Vagina (tissue), 2 donors: ENCODE data around the gene MBNL2. TPM values are rescaled to one million over a fixed set of nuclear protein-coding genes. Genes with fewer than 3 reads are reported as not detected.
A peak's percentile ranks its signal among the peaks of the same experiment; 100 is the strongest.

Experiments
- DNase-seq, 2 donors: peaks; one replicate each; pipeline ENCODE4 v3.0.0-alpha.2; 2017; ENCODE audit errors: extremely low spot score in 2 of 2
- H3K27ac ChIP-seq: fragments of 200-600 bp; sonication (generic); one replicate; pipeline ENCODE4 v1.5.1; 2019
- H3K27me3 ChIP-seq: fragments of 200-600 bp; sonication (generic); one replicate; pipeline ENCODE4 v1.5.1; 2019
- H3K36me3 ChIP-seq, 2 donors: fragments of 200-600 bp; sonication (generic); one replicate each; pipeline ENCODE4 v1.5.1; 2017 to 2019
- H3K4me1 ChIP-seq: fragments of 200-600 bp; sonication (generic); one replicate; pipeline ENCODE4 v1.5.1; 2019
- H3K4me3 ChIP-seq, 2 donors: fragments of 200-600 bp; sonication (generic); 1 replicate in 1 of 2; 2 replicates in 1 of 2; pipeline ENCODE4 v1.5.1; 2016 to 2019
- H3K9me3 ChIP-seq: fragments of 200-600 bp; sonication (generic); one replicate; pipeline ENCODE4 v1.5.1; 2019
- POLR2A ChIP-seq, 2 donors: fragments of 450-650 bp; IDR thresholded peaks; one replicate each; pipeline ENCODE4 v1.6.1; 2017; ENCODE audit warnings: antibody characterized with exemption in 2 of 2, mild to moderate bottlenecking in 2 of 2, moderate library complexity in 2 of 2
- POLR2AphosphoS5 ChIP-seq, 2 donors: sonication (generic); formaldehyde crosslinking; IDR thresholded peaks; one replicate each; pipeline ENCODE4 v1.9.0; 2017; ENCODE audit warnings: antibody characterized with exemption in 2 of 2, mild to moderate bottlenecking in 2 of 2, low read depth in 1 of 2; ENCODE audit not compliant: insufficient read depth in 1 of 2
- intact Hi-C: fragments of 100-400 bp; cut with DNase I; formaldehyde crosslinking; loops from one replicate; pipeline ENCODE4 v1.15.1; 2023
- total RNA-seq: library from RNA; depleted of rRNA; stranded (reverse); fragments of >200 nt; gene quantifications from one replicate; pipeline ENCODE4 v1.2.3, GENCODE V29; 2016
- TF ChIP-seq, protein P1 (sequence below), 3 experiments: fragments of 450-650 bp in 2 of 3; fragments of 200-600 bp in 1 of 3; sonication (generic) in 1 of 3; IDR thresholded peaks; one replicate each; pipeline ENCODE4 v1.5.1; 2017 to 2019; ENCODE audit warnings: antibody characterized with exemption in 3 of 3, mild to moderate bottlenecking in 2 of 3, moderate library complexity in 2 of 3

The MBNL2 gene
- total RNA-seq, 1 donor from 2014 or later = 63.1 TPM

DNA sequence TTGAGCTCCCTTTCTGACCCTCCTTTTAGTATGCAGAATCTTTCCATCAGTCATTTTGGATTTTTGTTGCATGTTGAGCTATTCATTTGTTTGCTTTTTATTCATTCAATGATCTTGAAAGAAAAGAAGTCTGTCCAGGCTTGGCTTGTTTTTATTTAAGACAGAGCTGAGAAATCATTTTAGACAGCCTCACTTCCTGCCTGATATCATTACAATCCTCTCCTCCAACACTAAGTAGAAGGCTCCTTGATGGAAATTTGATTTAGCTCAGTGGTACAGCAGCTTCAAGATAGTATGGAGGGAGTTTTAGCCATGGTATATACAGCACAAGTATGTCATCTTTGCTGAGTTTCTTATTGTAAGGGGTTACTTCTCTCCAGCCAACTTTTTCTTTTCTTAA, 28.4 kb downstream of the MBNL2 start:
- peak overlapping the region; percentile 31 for H3K27ac ChIP-seq
- H3K36me3 ChIP-seq = no peaks in the 10 kb centered on the region
- no peak for DNase-seq
- no peaks in the 10 kb centered on the region for H3K9me3 ChIP-seq
- no peaks in the 10 kb centered on the region for H3K27me3 ChIP-seq
- no peak overlapping the region for H3K4me3 ChIP-seq
- TF ChIP-seq POLR2AphosphoS5 (IDR thresholded peaks at IDR 0.05; ENCODE audit: insufficient read depth in 1 of 2, low read depth in 1 of 2) (no peak), POLR2A (IDR thresholded peaks at IDR 0.05) (no peak)
- TF ChIP-seq, protein P1, sequence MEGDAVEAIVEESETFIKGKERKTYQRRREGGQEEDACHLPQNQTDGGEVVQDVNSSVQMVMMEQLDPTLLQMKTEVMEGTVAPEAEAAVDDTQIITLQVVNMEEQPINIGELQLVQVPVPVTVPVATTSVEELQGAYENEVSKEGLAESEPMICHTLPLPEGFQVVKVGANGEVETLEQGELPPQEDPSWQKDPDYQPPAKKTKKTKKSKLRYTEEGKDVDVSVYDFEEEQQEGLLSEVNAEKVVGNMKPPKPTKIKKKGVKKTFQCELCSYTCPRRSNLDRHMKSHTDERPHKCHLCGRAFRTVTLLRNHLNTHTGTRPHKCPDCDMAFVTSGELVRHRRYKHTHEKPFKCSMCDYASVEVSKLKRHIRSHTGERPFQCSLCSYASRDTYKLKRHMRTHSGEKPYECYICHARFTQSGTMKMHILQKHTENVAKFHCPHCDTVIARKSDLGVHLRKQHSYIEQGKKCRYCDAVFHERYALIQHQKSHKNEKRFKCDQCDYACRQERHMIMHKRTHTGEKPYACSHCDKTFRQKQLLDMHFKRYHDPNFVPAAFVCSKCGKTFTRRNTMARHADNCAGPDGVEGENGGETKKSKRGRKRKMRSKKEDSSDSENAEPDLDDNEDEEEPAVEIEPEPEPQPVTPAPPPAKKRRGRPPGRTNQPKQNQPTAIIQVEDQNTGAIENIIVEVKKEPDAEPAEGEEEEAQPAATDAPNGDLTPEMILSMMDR (IDR thresholded peaks at IDR 0.05) = no peak
- intact Hi-C loops = no loop called here
- H3K4me1 ChIP-seq = peaks cover 70% of the 10 kb centered on the region

DNA sequence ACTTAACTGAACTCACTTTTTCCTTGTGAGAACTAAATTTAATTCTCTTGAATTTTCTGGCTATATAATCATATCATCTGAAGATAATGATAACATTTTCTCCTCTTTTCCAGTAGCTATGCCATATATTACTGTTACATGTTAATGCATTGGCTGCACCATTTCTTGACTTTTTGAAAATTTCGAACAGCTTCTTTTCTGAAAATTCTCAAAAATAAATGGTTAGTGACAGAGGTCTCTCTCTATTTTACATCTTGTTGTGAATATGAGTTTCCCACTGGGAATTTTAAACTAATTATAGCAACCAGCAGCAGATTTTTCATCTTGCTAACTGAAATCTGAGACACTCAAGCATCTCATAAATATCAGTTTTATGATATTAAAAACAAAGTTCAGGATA, 30.6 kb downstream of the MBNL2 start:
- DNase-seq = no peak
- H3K4me1 ChIP-seq = peaks cover 76% of the 10 kb centered on the region
- intact Hi-C loops = no loop called here
- no peak for TF ChIP-seq POLR2AphosphoS5 (IDR thresholded peaks at IDR 0.05; ENCODE audit: insufficient read depth in 1 of 2, low read depth in 1 of 2)
- TF ChIP-seq, protein P1 (IDR thresholded peaks at IDR 0.05) = no peak
- no peak for TF ChIP-seq POLR2A (IDR thresholded peaks at IDR 0.05)
- no peaks in the 10 kb centered on the region for H3K9me3 ChIP-seq
- H3K27me3 ChIP-seq = no peaks in the 10 kb centered on the region
- H3K36me3 ChIP-seq = no peaks in the 10 kb centered on the region
- H3K4me3 ChIP-seq = no peak overlapping the region
- H3K27ac ChIP-seq = peak overlapping the region; percentile 30

DNA sequence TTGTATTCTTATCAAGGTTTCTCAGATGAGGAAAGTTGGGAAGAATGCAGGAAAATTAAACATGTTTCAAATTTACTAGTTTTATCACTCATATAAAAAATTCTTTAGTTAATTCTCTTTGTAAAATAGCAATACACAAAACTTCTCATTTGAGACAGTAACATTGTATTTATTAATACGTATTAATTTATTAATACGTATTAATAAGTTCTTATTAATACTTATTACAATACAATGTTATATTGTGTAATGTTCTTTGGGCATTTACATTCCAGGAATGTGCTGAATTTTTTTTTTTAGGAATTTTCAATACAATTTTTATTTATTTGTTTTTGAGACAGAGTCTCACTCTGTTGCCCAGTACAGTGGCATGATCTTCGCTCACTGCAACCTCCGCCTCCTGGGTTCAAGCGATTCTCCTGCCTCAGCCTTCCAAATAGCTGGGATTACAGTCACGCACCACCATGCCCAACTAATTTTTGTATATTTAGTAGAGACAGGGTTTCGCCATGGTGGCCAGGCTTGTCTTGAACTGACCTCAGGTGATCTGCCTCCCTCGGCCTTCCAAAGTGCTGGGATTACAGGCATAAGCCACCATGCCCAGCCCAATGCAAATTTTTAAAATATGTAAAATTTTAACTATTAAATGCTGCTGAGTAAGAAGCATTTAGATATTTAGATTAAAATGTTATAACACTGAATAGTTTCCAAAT, 31.6 kb downstream of the MBNL2 start:
- intact Hi-C loops = no loop called here
- peaks cover 76% of the 10 kb centered on the region for H3K4me1 ChIP-seq
- TF ChIP-seq, protein P1 (IDR thresholded peaks at IDR 0.05) = no peak
- TF ChIP-seq POLR2A (IDR thresholded peaks at IDR 0.05) (no peak), POLR2AphosphoS5 (IDR thresholded peaks at IDR 0.05; ENCODE audit: insufficient read depth in 1 of 2, low read depth in 1 of 2) (no peak)

DNA sequence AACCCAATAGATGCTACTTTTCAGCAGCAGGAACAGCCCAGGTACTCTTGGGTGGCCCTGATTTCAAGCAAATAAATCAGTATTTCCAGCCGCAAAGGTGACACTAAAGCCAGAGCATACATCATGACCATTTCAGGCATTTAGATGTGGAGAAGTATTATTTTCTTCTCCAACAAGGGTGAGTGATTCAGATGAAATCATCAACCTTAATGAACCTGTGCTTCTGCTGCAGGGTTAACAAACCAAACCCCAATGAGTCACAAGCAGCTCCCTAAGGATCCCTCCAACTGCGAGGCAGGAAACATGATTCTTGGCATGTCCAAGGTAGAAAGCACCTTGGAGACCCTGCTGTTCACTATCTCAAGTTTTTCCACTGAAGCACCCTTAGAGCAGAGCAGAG, 32.7 kb downstream of the MBNL2 start:
- no peak overlapping the region for H3K4me3 ChIP-seq
- H3K27me3 ChIP-seq = no peaks in the 10 kb centered on the region
- peaks cover 76% of the 10 kb centered on the region for H3K4me1 ChIP-seq
- intact Hi-C loops = no loop called here
- no peaks in the 10 kb centered on the region for H3K36me3 ChIP-seq
- DNase-seq = peak in 1 of 2 donors; percentile 62
- no peak for TF ChIP-seq POLR2AphosphoS5 (IDR thresholded peaks at IDR 0.05; ENCODE audit: insufficient read depth in 1 of 2, low read depth in 1 of 2)
- TF ChIP-seq POLR2A (IDR thresholded peaks at IDR 0.05) = no peak
- TF ChIP-seq, protein P1 (IDR thresholded peaks at IDR 0.05) = no peak
- H3K9me3 ChIP-seq = no peaks in the 10 kb centered on the region
- no peak overlapping the region for H3K27ac ChIP-seq

More for the DNA sequence above, 31.6 kb downstream of the MBNL2 start:
- DNase-seq = peak in 1 of 2 donors; percentile 52
- Histone ChIP-seq H3K27ac (no peak overlapping the region), H3K4me3 (no peak overlapping the region), H3K9me3 (no peaks in the 10 kb centered on the region), H3K36me3 (no peaks in the 10 kb centered on the region), H3K27me3 (no peaks in the 10 kb centered on the region)

DNA sequence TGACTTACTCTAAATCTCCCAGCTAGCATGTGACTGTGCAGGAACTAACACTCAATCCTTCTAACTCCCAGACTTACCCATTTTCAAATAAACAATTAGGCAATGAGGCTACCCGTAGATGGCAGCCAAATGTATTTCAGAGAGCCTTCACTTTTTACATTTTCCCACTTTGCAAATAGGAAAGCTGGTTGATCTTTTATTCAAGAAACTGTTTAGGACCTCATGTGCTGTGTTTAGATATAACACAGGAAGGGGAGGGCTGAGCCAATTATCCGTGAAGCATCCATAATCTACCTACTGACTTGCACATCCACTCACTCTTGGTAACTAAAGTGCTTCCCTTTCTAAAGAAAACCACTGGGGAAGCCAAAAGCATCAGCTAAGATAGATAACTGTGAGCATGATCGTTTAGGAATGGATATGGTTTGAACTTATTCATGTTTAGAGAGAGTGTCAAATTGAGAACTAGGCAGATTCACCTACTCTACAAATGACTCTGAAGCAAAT, 33.4 kb downstream of the MBNL2 start:
- TF ChIP-seq POLR2A (IDR thresholded peaks at IDR 0.05) (no peak), POLR2AphosphoS5 (IDR thresholded peaks at IDR 0.05; ENCODE audit: insufficient read depth in 1 of 2, low read depth in 1 of 2) (no peak)
- TF ChIP-seq, protein P1 (IDR thresholded peaks at IDR 0.05) = no peak
- H3K4me3 ChIP-seq = no peak overlapping the region
- intact Hi-C loops = no loop called here
- H3K4me1 ChIP-seq = peaks cover 76% of the 10 kb centered on the region
- no peaks in the 10 kb centered on the region for H3K9me3 ChIP-seq
- no peaks in the 10 kb centered on the region for H3K36me3 ChIP-seq
- DNase-seq = no peak
- H3K27ac ChIP-seq = peak overlapping the region; percentile 78
- no peaks in the 10 kb centered on the region for H3K27me3 ChIP-seq
